Suprapubic skin (tissue), 4 donors: ENCODE results near the gene HRH2.

Experiments used
- EP300 ChIP-seq: sonication (generic); formaldehyde crosslinking; IDR thresholded peaks from one replicate; pipeline ENCODE4 v1.6.1; 2017; ENCODE audit warnings: antibody characterized with exemption
- POLR2AphosphoS5 ChIP-seq, 3 donors: sonication (generic); formaldehyde crosslinking; IDR thresholded peaks; one replicate each; pipeline ENCODE4 v1.6.1; 2017; ENCODE audit warnings: antibody characterized with exemption in 3 of 3
- TF ChIP-seq, protein P1 (sequence below), 2 donors: fragments of 200-600 bp in 1 of 2; fragments of 450-650 bp in 1 of 2; sonication (generic) in 1 of 2; IDR thresholded peaks; one replicate each; pipeline ENCODE4 v1.5.1; 2016 to 2019; ENCODE audit warnings: antibody characterized with exemption in 2 of 2, mild to moderate bottlenecking in 1 of 2, moderate library complexity in 1 of 2

DNA sequence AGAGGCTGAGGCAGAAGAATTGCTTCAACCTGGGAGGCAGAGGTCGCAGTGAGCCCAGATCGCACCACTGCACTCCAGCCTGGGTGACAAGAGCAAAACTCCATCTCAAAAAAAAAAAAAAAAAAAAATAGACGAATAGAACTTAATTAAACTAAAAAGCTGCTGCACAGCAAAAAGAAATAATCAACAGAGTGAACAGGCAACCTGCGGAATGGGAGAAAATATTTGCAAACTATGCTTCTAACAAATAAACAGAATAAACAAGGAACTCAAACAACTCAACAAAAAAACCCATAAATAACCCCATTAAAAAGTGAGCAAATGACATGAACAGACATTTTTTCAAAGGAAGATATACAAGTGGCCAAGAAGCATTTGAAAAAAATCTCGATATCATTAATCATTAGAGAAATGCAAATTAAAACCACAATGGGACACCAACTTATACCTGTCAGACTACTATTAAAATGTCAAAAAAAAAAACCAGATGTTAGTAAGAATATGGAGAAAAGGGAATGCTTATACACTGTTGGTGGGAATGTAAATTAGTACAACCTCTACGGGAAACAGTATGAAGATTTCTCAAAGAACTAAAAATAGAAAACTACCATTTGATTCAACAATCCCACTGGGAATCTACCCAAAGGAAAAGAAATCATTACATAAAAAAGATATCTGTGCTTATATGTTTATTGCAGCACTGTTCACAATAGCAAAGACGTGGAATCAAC is 21.9 kb upstream of the HRH2 start:
- TF ChIP-seq EP300 (no peak), POLR2AphosphoS5 (IDR thresholded peaks at IDR 0.05) (no peak)
- TF ChIP-seq, protein P1, sequence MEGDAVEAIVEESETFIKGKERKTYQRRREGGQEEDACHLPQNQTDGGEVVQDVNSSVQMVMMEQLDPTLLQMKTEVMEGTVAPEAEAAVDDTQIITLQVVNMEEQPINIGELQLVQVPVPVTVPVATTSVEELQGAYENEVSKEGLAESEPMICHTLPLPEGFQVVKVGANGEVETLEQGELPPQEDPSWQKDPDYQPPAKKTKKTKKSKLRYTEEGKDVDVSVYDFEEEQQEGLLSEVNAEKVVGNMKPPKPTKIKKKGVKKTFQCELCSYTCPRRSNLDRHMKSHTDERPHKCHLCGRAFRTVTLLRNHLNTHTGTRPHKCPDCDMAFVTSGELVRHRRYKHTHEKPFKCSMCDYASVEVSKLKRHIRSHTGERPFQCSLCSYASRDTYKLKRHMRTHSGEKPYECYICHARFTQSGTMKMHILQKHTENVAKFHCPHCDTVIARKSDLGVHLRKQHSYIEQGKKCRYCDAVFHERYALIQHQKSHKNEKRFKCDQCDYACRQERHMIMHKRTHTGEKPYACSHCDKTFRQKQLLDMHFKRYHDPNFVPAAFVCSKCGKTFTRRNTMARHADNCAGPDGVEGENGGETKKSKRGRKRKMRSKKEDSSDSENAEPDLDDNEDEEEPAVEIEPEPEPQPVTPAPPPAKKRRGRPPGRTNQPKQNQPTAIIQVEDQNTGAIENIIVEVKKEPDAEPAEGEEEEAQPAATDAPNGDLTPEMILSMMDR (IDR thresholded peaks at IDR 0.05) = no peak
